Panc1 (cell line): Measurements from ENCODE around the gene RBMX. TPM values are rescaled to one million over a fixed set of nuclear protein-coding genes. Genes with fewer than 3 reads are reported as not detected.

Experiments used
- ATAC-seq: fragments of 200-7000 bp; cut with Tn5 transposase; 2 replicates; pipeline ENCODE4 v1.9.1; 2020; ENCODE audit warnings: mild to moderate bottlenecking, moderate library complexity
- BruUV-seq: library from RNA; stranded (reverse); fragments of 400-500 nt; replicated peaks from 2 replicates; lab custom pipeline; 2021; lab: Mats Ljungman, UMichigan
- CTCF ChIA-PET: fragments of 300-600 bp; sonication (Branson Sonifier 250); formaldehyde crosslinking; loops from one replicate; lab custom pipeline; 2022; ENCODE audit warnings: antibody characterized with exemption; lab: Charles Lee
- POLR2A ChIA-PET: fragments of 300-600 bp; sonication (Branson Sonifier 250); formaldehyde crosslinking; loops from one replicate; lab custom pipeline; 2022; ENCODE audit warnings: antibody characterized with exemption; lab: Charles Lee
- DNase-seq: peaks from one replicate; pipeline ENCODE4 v3.0.0-alpha.2; 2010; ENCODE audit warnings: low read depth, low spot score
- H3K27ac ChIP-seq: 2 replicates; pipeline ENCODE4 v1.5.1; 2011; ENCODE audit warnings: mild to moderate bottlenecking, low read length, inconsistent platforms
- H3K27me3 ChIP-seq: fragments of 200-500 bp; sonication (Bioruptor generic); 2 replicates; pipeline ENCODE4 v1.6.0; 2014; ENCODE audit warnings: low read length, inconsistent platforms; ENCODE audit not compliant: control insufficient read depth, insufficient read depth
- H3K36me3 ChIP-seq: fragments of 200-500 bp; sonication (Bioruptor generic); 2 replicates; pipeline ENCODE4 v1.5.1; 2014; ENCODE audit warnings: inconsistent platforms, mild to moderate bottlenecking, low read length, moderate library complexity; ENCODE audit not compliant: control insufficient read depth, insufficient read depth
- H3K4me1 ChIP-seq: 2 replicates; pipeline ENCODE4 v1.5.1; 2011; ENCODE audit warnings: inconsistent platforms, mild to moderate bottlenecking, low read length, moderate library complexity; ENCODE audit not compliant: control insufficient read depth, insufficient read depth
- H3K4me3 ChIP-seq, 2 experiments: 2 replicates each; pipeline ENCODE4 v1.5.1; 2011 to 2012; ENCODE audit warnings: low read depth in 2 of 2, low read length in 2 of 2, mild to moderate bottlenecking in 2 of 2, inconsistent platforms in 1 of 2, moderate library complexity in 1 of 2
- H3K9me3 ChIP-seq: fragments of 200-500 bp; sonication (Bioruptor generic); 2 replicates; pipeline ENCODE4 v1.5.1; 2014; ENCODE audit warnings: low read depth, mild to moderate bottlenecking, inconsistent platforms, low read length, moderate library complexity; ENCODE audit not compliant: control insufficient read depth, insufficient read depth
- POLR2AphosphoS5 ChIP-seq: IDR thresholded peaks from 2 replicates; pipeline ENCODE4 v1.6.1; 2012; ENCODE audit warnings: mild to moderate bottlenecking, low read depth, low read length, moderate library complexity
- SIN3A ChIP-seq: IDR thresholded peaks from 2 replicates; pipeline ENCODE4 v1.6.1; 2012; ENCODE audit warnings: low read depth, mild to moderate bottlenecking, low read length, moderate library complexity, borderline replicate concordance; ENCODE audit not compliant: insufficient read depth
- TCF7L2 ChIP-seq: IDR thresholded peaks from 2 replicates; pipeline ENCODE4 v1.6.1; 2011; ENCODE audit warnings: mild to moderate bottlenecking, low read depth, low read length, inconsistent platforms
- in situ Hi-C: cut with HindIII; loops from 2 replicates; pipeline ENCODE4 v1.10.0; 2016; ENCODE audit warnings: low sequenced_read_pairs, low pct_unique_long_range_greater_than_20kb
- intact Hi-C: fragments of 100-400 bp; cut with micrococcal nuclease; formaldehyde crosslinking; loops from one replicate; pipeline ENCODE4 v1.10.0; 2022; ENCODE audit not compliant: unreplicated experiment
- total RNA-seq: library from RNA; stranded (reverse); gene quantifications from one replicate; pipeline ENCODE4 v1.2.1, GENCODE V29; 2021; ENCODE audit not compliant: unreplicated experiment
- TF ChIP-seq, protein P1 (sequence below), 2 experiments: IDR thresholded peaks; 2 replicates each; pipeline ENCODE4 v1.6.1; 2011 to 2012; ENCODE audit warnings: low read depth in 2 of 2, control low read depth in 1 of 2, low read length in 1 of 2, mild to moderate bottlenecking in 1 of 2, moderate library complexity in 1 of 2; ENCODE audit not compliant: insufficient read depth in 1 of 2
- TF ChIP-seq, protein P2 (sequence below): fragments of 450-650 bp; IDR thresholded peaks from 2 replicates; pipeline ENCODE4 v1.5.1; 2017; ENCODE audit warnings: mild to moderate bottlenecking

The RBMX gene
- total RNA-seq, 1 experiment from 2014 or later: 239 TPM

DNA sequence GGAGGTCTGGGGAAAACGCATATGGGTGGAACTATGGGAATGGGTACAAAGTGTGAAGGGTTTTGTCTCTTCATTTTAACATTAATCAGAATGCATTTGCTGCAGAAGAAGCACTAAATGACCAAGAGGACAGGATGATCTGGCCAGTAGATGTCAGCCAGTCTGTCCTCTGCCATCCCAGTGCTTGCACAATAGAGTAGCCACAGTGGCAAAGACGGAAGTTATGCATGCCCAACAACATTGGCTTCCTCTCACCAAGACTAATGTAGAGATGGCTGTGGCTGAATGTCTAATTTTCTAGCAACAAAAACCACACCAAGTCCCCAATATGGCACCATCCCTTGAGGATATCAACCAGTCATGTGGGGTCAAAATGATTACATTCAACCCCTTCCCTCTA is 54.8 kb downstream of the RBMX start:
- no TSS peak for BruUV-seq
- no peak for ATAC-seq
- no peak for TF ChIP-seq TCF7L2
- no peak for TF ChIP-seq POLR2AphosphoS5
- TF ChIP-seq SIN3A: no peak
- TF ChIP-seq, protein P1, sequence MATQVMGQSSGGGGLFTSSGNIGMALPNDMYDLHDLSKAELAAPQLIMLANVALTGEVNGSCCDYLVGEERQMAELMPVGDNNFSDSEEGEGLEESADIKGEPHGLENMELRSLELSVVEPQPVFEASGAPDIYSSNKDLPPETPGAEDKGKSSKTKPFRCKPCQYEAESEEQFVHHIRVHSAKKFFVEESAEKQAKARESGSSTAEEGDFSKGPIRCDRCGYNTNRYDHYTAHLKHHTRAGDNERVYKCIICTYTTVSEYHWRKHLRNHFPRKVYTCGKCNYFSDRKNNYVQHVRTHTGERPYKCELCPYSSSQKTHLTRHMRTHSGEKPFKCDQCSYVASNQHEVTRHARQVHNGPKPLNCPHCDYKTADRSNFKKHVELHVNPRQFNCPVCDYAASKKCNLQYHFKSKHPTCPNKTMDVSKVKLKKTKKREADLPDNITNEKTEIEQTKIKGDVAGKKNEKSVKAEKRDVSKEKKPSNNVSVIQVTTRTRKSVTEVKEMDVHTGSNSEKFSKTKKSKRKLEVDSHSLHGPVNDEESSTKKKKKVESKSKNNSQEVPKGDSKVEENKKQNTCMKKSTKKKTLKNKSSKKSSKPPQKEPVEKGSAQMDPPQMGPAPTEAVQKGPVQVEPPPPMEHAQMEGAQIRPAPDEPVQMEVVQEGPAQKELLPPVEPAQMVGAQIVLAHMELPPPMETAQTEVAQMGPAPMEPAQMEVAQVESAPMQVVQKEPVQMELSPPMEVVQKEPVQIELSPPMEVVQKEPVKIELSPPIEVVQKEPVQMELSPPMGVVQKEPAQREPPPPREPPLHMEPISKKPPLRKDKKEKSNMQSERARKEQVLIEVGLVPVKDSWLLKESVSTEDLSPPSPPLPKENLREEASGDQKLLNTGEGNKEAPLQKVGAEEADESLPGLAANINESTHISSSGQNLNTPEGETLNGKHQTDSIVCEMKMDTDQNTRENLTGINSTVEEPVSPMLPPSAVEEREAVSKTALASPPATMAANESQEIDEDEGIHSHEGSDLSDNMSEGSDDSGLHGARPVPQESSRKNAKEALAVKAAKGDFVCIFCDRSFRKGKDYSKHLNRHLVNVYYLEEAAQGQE (IDR thresholded peaks at IDR 0.05; ENCODE audit: insufficient read depth in 1 of 2, low read depth in 2 of 2, low read length in 1 of 2): no peak
- TF ChIP-seq, protein P2, sequence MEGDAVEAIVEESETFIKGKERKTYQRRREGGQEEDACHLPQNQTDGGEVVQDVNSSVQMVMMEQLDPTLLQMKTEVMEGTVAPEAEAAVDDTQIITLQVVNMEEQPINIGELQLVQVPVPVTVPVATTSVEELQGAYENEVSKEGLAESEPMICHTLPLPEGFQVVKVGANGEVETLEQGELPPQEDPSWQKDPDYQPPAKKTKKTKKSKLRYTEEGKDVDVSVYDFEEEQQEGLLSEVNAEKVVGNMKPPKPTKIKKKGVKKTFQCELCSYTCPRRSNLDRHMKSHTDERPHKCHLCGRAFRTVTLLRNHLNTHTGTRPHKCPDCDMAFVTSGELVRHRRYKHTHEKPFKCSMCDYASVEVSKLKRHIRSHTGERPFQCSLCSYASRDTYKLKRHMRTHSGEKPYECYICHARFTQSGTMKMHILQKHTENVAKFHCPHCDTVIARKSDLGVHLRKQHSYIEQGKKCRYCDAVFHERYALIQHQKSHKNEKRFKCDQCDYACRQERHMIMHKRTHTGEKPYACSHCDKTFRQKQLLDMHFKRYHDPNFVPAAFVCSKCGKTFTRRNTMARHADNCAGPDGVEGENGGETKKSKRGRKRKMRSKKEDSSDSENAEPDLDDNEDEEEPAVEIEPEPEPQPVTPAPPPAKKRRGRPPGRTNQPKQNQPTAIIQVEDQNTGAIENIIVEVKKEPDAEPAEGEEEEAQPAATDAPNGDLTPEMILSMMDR: no peak

More for the DNA sequence above, 54.8 kb downstream of the RBMX start:
- intact Hi-C loops: no loop called here
- no peak overlapping the region for H3K27ac ChIP-seq
- in situ Hi-C loops: no loop called here
- no peaks in the 10 kb centered on the region for H3K36me3 ChIP-seq
- no peak for DNase-seq
- ChIA-PET POLR2A (no interaction called here), CTCF (no interaction called here)
- H3K9me3 ChIP-seq: no peaks in the 10 kb centered on the region
- no peak overlapping the region for H3K4me3 ChIP-seq
- H3K27me3 ChIP-seq: no peaks in the 10 kb centered on the region
- H3K4me1 ChIP-seq: no peaks in the 10 kb centered on the region; the same call in 1 of the 2 replicates

Other genes starting within 250 kb of the RBMX start
- gene CD40LG, start 232.6 kb downstream of the RBMX start, total RNA-seq: not detected
- 35.5 TPM for gene ARHGEF6, start 99.8 kb downstream of the RBMX start, total RNA-seq
- not detected for gene GPR101, start 153.3 kb upstream of the RBMX start, total RNA-seq